Fibroblast of peridontal ligament (primary cell): Measurements from ENCODE around the gene SLC43A2.
A peak's percentile ranks its signal among the peaks of the same experiment; 100 is the strongest.
"Not testable (repeated sequence)": the region's sequence is repeated elsewhere in the genome, so short reads cannot be mapped to it uniquely, and the experiment has no call there.

Experiments used
- DNase-seq: peaks from one replicate; pipeline ENCODE4 v3.0.0-alpha.2; 2010; ENCODE audit errors: extremely low read depth

The SLC43A2 gene

DNA sequence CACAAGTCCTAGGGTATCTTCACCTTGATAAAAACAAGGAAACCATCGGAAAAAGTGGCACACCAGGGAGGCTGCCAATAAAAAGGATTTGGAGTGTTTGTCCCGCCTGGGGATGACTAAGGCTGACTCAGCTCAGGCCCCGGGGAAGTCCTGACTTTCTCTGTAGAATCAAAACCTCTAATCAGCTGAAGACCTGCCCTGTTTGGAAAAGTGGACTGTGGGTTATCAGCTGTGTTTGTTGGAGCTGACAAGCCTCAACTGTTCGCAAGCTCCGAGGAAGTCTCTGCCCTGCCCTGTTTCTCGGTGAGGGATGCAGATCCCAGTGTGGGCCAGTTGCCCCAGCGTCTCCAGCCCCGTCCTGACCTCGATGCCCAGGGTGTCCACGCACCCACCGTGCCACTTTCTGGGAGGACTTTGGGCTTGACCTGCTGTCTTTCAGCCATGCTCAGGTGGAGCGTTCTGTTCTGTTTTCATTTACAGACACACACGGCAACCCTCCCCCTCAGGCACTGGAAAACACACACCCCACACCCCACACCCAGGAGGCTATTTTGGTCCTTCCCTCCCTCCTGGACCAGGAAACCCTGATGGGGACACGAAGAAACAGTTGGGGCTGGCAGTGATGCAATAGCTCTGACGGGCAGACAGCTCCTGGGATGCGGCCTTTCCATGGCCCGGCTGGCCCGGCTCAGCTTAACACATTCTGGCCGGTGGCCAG lies 38.4 kb downstream of the SLC43A2 start:
- peak; percentile 83 for DNase-seq

DNA sequence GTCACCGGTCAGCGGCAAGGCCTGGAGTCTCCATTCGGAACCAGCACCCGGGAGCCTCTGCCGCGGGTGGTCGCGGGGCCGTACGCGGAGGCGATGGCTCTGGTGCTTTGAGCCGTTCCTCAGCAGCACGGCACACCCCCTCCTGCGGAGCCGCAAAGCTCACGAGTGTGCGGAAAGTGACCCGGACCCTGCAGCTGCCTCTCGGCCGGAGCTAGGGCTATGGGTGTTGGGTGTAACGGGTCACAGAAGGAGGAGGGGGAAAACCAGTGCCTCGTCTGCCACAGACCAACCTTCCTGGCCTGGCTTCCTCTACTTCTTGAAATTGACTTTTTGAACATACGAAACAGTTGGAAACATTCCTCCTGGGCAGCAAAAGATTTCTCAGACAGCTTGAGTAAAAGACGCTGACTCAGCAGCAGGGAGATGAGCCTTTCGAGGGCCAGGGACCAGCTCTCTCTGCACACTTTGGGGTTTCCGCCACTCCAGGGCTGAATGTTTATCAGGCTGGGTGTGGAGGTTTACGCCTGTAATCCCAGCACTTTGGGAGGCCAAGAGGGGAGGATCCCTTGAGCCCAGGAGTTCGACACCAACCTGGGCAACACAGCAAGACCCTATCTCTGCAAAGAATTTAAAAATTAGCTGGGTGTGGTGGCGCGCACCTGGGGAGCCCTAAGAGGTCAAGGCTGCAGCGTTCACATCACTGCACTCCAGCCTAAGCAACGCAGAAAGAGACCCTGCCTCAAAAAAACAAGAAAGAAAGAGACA lies 39.6 kb downstream of the SLC43A2 start:
- DNase-seq = no peak

DNA sequence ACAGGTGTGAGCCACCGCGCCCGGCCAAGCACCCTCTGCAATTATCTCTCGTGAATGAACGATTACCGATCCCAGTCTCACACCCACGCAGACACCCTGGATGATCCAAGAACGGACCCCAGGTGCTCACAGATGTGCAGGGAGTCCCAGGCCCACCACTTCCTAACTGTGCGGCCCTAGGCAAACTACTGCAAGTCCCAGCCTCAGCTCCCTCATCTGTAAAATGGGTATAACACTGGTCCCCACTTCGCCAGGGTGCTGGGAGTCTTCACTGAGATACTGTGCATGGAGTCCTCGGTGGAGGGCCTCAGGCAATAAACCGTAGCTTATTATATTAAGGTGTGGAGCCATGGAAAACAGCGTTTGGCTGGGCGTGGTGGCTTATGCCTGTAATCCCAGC lies 44.5 kb downstream of the SLC43A2 start:
- no peak for DNase-seq

DNA sequence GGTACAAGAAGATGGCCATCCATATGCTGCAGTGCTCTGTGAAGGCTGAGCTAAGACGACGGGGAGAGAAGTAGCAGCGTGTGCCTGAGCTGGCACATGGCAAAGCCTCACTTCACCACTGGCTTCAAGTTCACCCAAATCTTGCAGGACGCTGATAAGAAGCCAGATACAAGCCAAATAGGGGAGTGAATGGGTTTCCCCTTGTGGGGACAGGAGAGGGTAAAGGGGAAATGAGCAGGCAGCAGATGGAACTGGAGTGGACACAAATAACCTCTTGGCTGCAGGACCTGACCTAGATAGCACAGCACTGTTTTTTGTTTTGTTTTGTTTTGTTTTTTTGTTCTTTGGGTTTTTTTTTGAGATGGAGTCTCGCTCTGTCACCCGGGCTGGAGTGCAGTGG lies 45.1 kb downstream of the SLC43A2 start:
- no peak for DNase-seq

DNA sequence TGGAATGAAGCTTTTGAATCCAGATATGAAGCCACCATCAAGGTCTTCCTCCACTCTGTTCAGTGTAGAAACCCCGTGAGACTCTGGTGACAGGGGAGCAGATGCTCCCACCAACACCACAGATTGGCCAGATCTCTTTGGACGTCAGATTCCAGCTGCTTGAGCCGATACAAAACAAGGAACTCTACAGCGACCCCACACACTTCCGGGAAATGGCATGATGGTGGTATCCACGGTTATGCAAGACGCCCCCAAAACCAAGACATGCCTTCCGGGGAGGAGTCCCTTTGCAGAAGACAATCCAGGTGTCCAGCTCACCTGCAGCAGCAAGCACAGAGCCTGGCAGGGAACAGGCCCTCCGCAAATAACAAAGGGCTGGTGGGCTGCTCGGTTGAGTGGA lies 46.3 kb downstream of the SLC43A2 start:
- no peak for DNase-seq

DNA sequence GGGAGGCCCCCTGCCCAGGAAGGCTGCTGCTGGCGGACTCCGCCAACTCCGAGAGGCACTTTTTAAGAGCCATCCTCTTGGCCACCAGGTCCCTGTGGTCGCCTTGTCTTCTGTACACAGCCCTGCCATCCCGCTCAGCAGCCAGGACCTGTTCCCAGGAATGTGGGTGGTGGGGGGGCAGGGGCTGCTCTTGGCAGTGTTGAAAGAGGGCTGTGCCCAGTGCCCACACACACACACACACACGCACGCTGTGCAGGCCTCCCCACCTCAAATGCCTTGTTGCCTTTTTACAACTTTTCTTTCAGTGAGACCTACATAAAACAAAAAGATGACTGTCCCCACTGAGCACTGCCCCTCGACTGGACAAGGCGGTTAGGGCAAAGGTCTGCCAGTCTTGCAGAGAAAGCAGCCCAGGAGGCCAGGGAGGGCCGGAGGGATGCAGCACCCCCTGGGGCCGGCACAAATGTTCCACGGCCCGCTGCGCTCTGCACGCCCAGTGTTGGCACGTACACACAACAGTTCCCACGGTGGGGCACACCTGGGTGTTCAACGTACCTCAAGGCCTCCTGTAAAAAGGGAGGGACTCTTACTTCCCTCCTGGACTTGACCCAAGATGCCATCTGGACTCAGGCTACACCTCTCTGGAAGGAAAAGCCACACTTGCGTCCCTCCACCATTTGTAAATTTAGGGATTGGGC lies 47.5 kb downstream of the SLC43A2 start:
- DNase-seq = no peak

DNA sequence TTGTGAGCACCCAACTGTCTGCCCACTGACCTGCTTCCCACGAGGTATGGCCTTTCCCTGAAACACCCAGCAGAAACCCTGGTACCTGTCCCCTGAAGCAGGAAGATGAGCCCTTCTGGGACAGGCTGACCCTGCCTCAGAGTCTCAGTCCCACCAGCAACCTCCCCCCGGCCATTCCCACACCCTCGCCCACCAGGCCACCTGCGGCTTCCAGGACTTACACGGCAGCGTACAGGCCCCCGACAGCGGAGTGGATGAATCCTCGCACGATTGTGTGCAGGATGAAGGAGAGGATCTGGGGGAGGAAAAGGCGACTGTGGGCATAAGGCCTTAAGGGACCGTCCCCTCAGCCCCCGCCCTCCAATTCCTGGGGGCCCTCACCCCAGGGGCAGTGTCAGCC lies 50.6 kb downstream of the SLC43A2 start:
- no peak for DNase-seq

DNA sequence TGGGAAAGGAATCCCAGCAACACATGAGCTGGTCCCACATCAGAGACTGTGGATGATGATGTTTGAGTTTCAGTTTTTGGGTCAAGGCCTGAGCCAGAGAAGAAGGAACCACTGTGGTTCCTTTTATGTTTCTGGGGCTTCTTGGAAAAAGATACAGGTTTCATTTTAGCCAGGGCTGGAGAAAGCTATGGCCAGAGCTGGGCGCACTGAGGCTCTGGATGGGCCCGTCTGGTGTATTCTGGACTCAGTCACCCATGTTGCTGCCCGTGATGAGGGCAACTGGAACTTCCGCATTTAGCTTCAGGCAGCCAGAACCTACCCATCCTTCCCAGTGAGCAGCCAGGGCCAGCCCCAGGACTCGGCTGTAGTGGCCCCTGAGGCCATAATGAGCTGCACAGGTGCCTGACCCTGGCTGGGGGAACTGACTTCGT lies 51.0 kb downstream of the SLC43A2 start:
- DNase-seq = no peak

DNA sequence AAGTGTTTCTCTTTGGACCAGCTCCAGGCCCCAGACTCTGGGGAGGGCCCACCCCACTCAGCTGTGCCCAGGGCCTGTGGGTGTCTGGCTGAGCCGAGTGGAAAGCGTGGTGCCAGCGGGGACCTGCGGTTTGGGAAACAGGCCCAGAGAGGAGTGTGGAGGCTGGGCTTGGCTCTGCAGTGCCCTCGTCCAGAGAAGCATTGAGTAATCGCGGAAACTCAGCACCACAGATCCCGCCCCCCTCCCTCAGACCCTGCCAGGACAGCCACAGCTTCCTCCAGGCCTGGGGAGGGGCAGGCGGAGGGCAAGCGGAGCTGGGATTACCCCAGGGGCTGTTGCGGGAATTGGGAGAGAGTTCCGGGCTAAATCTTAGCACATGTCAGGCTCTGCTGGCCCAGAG lies 51.5 kb downstream of the SLC43A2 start:
- DNase-seq = peak; percentile 98

DNA sequence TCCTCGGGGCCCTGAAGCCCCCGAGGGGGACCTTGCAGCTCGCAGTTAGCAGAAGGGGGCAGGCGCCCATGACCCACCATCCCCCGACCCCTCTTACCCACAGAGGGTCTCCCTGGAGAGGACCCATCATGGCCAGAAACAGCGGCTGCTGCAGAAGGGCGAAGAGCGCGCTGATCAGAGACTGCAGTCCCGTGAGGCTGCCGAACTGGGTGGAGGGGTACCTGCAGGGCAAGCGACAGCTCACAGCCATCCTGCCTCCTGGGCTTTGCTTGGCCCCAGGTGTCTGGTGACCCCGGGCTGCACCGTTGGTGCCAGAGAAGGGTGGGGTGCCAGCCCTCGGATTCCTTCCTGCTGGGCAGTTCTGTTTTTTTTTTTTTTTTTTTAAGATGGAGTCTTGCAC lies 52.1 kb downstream of the SLC43A2 start:
- DNase-seq = no peak

DNA sequence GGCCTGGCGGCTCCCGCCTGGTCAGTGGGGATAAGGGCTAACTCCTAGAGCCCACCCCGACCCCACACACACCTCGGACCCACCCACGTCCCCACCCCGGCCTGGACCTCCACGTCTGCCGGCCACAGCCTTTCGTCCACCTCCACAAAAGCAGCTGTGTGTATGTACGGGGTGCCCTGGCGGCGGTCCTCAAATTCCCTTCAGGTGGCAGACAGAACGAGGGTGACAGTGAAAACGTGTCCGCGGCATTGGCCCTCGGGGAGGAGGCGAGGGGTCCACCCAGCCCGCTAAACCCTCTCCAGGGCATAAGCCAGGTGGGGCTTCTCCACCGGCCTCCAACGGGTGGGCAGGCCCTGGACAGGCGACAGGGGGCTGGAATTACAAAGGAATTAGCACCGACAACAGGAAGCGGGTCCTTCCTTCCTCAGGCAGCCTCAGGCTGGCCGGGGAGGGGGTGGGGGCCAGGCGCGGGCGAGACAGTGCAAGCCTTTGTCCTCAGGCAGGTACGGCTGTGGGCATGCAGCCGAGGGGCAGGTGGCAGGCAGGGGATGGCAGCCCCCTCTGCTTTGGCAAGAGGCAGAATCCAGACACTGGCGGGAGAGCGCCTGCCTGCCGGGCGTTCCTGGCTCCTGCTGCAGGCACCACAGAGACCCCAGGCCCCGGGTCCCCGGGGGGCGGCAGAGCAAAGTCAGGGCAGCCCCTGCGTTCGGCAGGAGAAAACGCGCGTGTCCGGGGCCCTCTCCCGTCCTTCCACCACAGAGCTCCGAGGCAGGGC lies 53.8 kb downstream of the SLC43A2 start:
- DNase-seq = no peak

DNA sequence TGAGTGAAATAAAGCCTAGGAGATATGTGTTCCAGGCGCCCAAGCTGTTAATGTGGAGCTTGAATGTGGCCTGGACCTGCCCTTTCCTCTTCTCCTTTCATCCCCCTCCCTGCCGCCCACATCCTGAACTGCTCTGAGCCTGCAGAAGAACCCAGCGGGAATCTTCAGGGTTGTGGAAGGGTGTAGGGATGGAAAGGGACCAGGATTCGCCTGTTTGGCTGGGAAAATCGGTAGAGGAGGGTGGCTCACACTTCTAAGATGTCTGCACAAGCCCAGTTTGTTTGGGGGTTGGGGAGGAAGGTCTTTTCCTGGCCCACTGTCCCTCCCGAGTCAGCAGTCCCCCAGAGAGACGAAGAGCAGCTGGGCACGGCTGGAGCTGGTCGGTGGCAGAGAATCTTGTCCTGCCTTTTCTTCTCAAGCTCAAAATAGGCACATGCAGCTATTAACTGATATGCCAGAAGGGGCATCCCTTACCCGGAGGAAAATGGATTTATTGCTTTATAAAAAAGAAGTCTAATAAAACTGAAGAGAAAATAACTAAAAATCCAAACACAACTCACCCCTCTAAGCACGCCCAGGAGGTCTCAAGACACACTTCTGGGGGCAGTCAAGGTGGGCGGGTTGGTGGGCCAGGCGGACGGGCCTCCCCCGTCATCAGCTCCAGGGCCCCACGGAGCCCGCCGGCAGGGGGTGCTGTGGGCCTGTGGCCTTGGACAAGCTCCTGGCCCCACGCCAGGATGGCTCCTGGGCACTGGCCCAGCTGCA lies 54.5 kb downstream of the SLC43A2 start:
- DNase-seq = peak; percentile 67

DNA sequence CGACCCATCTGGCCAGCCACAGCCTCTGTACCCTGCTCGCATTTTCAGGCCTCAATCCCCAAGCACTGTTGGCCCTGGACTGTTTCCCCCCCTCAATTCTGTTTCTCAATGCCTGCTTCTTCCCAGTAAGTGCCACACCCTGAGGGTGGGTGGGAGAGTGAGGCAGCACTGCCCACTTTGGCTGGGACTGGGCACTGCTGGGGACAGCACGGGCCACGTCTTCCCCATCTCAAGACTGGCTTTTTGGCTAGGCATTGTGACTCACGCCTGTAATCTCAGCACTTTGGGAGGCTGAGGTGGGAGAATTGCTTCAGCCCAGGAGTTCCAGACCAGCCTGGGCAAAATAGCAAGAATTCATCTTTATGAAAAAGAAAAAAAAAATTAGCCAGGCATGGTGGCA lies 56.0 kb downstream of the SLC43A2 start:
- DNase-seq = not testable (repeated sequence)

DNA sequence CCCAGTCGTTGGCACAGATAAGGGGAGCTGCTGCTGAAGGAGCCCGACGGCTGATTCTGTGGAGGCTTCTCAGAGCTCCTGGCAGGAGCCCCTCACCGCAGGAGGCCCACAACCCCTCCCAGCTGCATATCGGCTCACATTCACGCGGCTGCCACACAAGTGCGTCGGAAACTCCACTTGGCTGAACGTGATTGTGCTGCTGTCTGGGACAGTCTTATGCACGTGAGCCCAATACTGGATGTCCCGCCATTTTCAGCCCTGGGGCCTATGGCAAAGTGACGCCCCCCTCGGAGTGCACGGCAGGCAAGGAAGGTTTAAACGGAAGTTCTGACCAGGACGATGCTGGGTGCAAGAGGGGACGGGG lies 57.3 kb downstream of the SLC43A2 start:
- no peak for DNase-seq

DNA sequence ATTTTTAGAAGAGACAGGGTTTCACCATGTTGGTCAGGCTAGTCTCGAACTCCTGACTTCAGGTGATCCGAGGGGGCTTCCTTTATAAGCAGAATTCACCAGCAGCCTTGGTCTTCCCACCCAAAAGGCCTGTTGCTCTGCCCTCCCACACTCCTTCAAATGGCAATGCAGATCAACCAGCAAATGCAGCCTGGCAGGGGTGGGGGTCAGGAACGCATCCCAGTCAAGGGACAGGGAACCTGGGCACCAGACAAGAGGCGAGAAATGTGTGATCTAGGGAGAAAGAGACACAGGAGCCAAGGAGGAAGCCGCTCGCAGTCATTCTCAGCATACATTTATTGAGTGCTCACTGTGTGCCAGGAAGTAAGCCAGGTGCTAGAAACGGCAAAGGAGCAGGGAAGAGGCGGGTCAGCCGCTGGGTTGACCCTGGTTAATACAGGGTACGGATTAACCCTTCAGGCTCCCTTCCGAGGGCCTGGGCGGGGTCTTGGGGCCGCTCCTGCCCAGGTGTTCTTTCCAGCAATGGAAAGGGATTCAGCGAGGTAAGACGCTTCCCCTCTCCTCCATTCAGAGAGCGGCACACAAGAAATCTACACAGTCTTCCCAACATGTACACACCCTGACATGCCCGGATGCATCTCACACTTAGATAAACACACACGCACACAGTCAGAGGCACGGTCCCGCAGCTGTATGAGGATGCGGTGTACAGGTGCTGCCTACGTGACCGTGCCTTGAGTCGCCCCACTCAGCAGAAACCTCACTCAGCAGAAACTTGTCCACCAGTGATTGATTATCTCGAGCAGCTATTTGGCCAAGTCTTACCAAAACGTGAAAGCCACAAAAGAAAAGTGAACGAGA lies 59.5 kb downstream of the SLC43A2 start:
- DNase-seq = no peak

DNA sequence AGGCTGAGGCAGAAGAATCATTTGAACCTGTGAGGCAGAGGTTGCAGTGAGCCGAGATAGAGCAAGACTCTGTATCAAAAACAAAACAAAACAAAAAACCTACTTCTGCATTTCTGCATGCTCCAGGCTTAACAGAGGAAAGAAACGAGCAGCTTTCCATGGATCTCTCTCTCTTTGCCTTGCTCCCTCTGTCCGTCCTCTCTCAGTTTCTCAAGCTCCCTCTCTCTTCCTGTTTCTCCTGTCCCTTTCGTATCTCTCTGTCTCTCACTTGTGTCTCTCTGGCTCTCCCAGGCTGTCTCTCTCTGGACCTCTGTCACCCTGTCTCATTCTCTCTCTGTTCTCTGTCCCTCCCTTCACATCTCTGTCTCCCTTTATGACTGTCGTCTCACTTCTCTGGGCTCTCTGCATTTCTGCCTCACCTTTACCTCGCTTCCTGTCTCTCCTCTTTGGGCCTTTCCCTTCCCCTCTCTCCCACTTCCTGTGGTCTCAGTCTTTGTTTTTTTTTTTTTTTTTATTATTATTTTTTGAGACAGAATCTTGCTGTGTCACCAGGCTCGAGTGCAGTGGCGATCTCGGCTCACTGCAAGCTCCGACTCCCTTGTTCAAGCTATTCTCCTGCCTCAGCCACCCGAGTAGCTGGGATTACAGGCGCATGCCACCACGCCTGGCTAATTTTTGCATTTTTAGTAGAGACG lies 62.0 kb downstream of the SLC43A2 start:
- no peak for DNase-seq

DNA sequence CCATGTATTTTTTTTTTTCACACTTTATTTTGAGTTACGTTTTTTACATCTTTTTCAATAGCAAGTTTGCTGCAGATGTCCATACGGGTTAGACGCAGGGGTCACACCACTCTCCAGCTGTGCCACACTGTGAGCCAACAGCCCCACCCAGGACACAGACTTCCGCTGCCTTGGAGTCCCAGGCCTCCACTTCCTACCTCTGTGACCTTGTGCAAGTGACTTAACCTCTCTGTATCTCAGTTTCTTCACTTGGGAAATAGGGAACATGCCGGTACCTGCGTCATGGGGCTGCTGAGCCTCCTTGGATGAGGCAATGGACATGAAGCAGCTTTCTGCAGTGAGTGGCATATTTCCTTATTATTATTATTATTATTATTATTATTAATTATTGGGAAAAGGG lies 62.8 kb downstream of the SLC43A2 start:
- no peak for DNase-seq

DNA sequence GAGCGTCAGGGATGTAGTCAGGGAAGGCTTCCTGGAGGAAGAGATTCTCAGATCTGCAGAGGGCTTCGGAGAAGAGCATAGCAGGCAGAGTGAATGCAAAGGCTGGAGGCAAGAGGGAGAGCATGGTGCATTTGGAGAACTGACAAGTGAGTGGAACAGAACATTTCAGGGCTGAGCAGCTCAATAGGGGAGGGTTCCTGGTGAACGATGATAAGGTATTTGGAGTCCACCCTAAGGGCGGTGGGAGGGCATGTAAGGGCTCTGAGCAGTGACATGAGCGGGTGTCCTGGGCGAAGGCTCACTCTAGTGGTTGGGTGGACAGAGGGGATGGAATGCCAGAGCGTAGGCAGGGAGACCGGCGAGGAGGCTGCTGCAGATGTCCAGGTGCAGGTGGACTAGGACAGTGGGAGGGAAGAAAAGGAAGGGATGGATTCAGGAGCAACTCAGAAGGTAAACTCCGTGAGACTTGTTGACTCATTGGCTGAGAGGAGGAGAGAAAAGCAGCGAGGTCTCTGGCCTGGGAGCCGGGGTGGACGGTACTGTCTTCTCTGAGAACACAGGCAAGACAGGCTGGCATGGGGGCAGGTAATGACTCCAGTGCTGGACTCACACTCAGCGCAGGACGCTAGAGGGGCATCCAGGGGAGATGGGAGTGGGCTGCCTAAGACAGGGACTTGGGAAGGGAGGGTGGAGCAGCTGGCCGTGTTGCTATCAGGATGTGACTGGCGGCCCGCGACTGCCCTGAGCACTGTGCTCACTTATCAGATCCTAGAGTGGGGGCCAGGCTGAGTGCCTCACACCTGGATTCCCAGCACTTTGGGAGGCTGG lies 64.6 kb downstream of the SLC43A2 start:
- no peak for DNase-seq

DNA sequence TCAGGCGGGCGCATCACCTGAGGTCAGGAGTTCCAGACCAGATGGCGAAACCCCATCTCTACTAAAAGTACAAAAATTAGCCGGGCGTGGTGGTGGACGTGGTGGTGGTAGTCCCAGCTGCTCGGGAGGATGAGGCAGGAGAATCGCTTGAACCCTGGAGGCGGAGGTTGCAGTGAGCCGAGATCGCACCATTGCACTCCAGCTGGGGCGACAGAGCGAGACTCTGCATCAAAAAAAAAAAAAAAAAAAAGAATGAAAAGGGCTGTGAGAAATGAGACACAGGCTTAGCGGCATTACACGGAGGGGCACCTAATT lies 65.2 kb downstream of the SLC43A2 start:
- DNase-seq = not testable (repeated sequence)
